NOMO-1 treated with dmso at 0.1 percent for 144 hours (cell line): ENCODE data around the gene CT45A7.
"Not testable (repeated sequence)": the region's sequence is repeated elsewhere in the genome, so short reads cannot be mapped to it uniquely, and the experiment has no call there.

Experiments
- DNase-seq: peaks from one replicate; lab custom pipeline; 2025; ENCODE audit not compliant: unreplicated experiment; lab: John Stamatoyannopoulos, UW

Gene CT45A7

DNA sequence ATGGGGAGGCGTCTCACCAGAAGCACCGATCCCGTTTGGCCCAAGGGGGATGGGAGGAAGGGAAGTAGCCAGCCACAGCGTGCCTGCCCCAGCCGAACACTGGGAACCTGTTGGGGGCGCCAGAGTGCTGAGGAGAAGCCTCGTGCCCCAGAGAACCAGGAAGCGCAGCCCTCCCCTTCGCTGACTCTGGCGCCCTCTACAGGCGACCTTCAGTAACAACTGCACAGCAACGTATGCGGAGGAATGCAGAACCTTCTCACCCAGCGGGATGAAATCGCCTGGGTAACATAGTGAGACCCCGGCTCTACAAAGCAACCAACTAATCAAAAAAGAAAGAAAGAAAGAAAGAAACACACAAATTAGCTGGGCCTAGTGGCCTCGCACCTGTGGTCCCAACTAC lies at the start of gene CT45A7:
TSS of gene CT45A7 (minus strand) at position 101 of the 400 bp plus-strand sequence. CDS start 3,747 bp downstream, outside the sequence.
- DNase-seq, result not testable (repeated sequence)

- not testable (repeated sequence) for DNase-seq
These were observed 45.7 kb upstream of the CT45A7 start for GRCh38 chrX:135882741-135883140.

GRCh38 chrX:135871712-135872111 lies 34.6 kb upstream of the CT45A7 start, which contains the start of gene CT45A9:
CT45A9 (minus strand) TSS chrX:135871812; CDS start chrX:135868061, 3,751 bp downstream.
- not testable (repeated sequence) for DNase-seq

DNA sequence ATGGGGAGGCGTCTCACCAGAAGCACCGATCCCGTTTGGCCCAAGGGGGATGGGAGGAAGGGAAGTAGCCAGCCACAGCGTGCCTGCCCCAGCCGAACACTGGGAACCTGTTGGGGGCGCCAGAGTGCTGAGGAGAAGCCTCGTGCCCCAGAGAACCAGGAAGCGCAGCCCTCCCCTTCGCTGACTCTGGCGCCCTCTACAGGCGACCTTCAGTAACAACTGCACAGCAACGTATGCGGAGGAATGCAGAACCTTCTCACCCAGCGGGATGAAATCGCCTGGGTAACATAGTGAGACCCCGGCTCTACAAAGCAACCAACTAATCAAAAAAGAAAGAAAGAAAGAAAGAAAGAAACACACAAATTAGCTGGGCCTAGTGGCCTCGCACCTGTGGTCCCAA lies 17.4 kb upstream of the CT45A7 start, which contains the start of gene CT45A8:
TSS of gene CT45A8 (minus strand) at position 101 of the 400 bp plus-strand sequence. CDS start 3,755 bp downstream, outside the sequence.
- DNase-seq, result not testable (repeated sequence)

- not testable (repeated sequence) for DNase-seq
These were observed 17.2 kb downstream of the CT45A7 start, which contains the start of gene CT45A2 for GRCh38 chrX:135819912-135820311. CT45A2 (minus strand) TSS chrX:135820012; CDS start chrX:135816265, 3,747 bp downstream.

- DNase-seq, result not testable (repeated sequence)
These were observed 34.4 kb downstream of the CT45A7 start, which contains the start of gene CT45A6 for GRCh38 chrX:135802687-135803086. CT45A6 (minus strand) TSS chrX:135802787; CDS start chrX:135798993, 3,794 bp downstream.

GRCh38 chrX:135785403-135785802 lies 51.7 kb downstream of the CT45A7 start, which contains the start of gene CT45A5:
CT45A5 (minus strand) TSS chrX:135785503; CDS start chrX:135781729, 3,774 bp downstream.
- not testable (repeated sequence) for DNase-seq
